ENCODE results near the gene KIF25.

- TF ChIP-seq POLR2AphosphoS5 (IDR thresholded peaks at IDR 0.05; ENCODE audit: low read depth, low read length) = no peak
- TF ChIP-seq, protein P1, sequence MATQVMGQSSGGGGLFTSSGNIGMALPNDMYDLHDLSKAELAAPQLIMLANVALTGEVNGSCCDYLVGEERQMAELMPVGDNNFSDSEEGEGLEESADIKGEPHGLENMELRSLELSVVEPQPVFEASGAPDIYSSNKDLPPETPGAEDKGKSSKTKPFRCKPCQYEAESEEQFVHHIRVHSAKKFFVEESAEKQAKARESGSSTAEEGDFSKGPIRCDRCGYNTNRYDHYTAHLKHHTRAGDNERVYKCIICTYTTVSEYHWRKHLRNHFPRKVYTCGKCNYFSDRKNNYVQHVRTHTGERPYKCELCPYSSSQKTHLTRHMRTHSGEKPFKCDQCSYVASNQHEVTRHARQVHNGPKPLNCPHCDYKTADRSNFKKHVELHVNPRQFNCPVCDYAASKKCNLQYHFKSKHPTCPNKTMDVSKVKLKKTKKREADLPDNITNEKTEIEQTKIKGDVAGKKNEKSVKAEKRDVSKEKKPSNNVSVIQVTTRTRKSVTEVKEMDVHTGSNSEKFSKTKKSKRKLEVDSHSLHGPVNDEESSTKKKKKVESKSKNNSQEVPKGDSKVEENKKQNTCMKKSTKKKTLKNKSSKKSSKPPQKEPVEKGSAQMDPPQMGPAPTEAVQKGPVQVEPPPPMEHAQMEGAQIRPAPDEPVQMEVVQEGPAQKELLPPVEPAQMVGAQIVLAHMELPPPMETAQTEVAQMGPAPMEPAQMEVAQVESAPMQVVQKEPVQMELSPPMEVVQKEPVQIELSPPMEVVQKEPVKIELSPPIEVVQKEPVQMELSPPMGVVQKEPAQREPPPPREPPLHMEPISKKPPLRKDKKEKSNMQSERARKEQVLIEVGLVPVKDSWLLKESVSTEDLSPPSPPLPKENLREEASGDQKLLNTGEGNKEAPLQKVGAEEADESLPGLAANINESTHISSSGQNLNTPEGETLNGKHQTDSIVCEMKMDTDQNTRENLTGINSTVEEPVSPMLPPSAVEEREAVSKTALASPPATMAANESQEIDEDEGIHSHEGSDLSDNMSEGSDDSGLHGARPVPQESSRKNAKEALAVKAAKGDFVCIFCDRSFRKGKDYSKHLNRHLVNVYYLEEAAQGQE (IDR thresholded peaks at IDR 0.05; ENCODE audit: insufficient read depth in 1 of 2, low read depth in 2 of 2, low read length in 2 of 2) = no peak
Measured at GRCh38 chr6:168016721-168017525, 19.5 kb downstream of the KIF25 start.

All from PFSK-1 (cell line).